ENCODE results near the gene PCYT1A. TPM values are rescaled to one million over a fixed set of nuclear protein-coding genes. Genes with fewer than 3 reads are reported as not detected.
"Not testable (repeated sequence)": the region's sequence is repeated elsewhere in the genome, so short reads cannot be mapped to it uniquely, and the experiment has no call there.

The PCYT1A gene
- total and polyA plus RNA-seq, 2 of the 13 experiments (the other 11 are each of a cell fraction or from before 2014, with no cell fraction given), result 26.4 to 45.3 TPM

GRCh38 chr3:196316799-196317686 lies 29.5 kb upstream of the PCYT1A start:
- DNase-seq (ENCODE audit: low spot score); intact Hi-C loops (cut with micrococcal nuclease; ENCODE audit: unreplicated experiment); H4K20me1 ChIP-seq (ENCODE audit: insufficient read depth, low read length); H3K79me2 ChIP-seq (ENCODE audit: insufficient read depth, low read length); H2AFZ ChIP-seq (ENCODE audit: low read length); in situ Hi-C loops (cut with HindIII; ENCODE audit: extremely low pct_ligation_motif_present, low pct_unique_long_range_greater_than_20kb); CTCF ChIA-PET (ENCODE audit: low intra/inter-chr PET ratio, low total read pairs); H3K27me3 ChIP-seq (ENCODE audit: control insufficient read depth in 1 of 2, insufficient read depth in 2 of 2, low read length in 2 of 2); H3K36me3 ChIP-seq (replicated peaks in 1 of 2; ENCODE audit: control insufficient read depth in 1 of 2, insufficient read depth in 2 of 2, low read length in 2 of 2); H3K9me3 ChIP-seq (ENCODE audit: low read length); ATAC-seq; BruUV-seq (replicated peaks): not testable (repeated sequence)
- POLR2A ChIA-PET, result interaction anchor here (1.0 to 1.5 kb wide), 8 partner anchors 17 to 187 kb away, joined by 3 to 7 read pairs (median 3); partner anchors contain the start of genes PCYT1A and RNF168
- Histone ChIP-seq H3K4me2 (ENCODE audit: low read depth, low read length) (peak overlapping the region; percentile 92), H3K27ac (ENCODE audit: extremely low read length, insufficient read depth, low read length) (peak overlapping the region; percentile 96), H3K4me3 (replicated peaks in 1 of 3; ENCODE audit: insufficient read depth in 1 of 3, low read depth in 2 of 3, low read length in 3 of 3) (peak overlapping the region; percentile 70 to 94 (median 94)), H3K4me1 (ENCODE audit: insufficient read depth, low read length) (peaks cover 41% of the 10 kb centered on the region), H3K9ac (ENCODE audit: insufficient read depth, low read depth, low read length) (peak overlapping the region; percentile 86)
- 85% methylated on average over 4 of the region's 17 CpGs for WGBS (ENCODE audit: low lambda C conversion rate)
- peak; percentile 67 for FAIRE-seq
- TF ChIP-seq TOPORS (CRISPR knock-in tag; IDR thresholded peaks at IDR 0.05) (0 out of 2 replicates have a peak, but pooled peaks have one; percentile 5), ZNF646 (CRISPR knock-in tag; IDR thresholded peaks at IDR 0.05) (peak; percentile 95), SP2 (CRISPR knock-in tag; IDR thresholded peaks at IDR 0.05) (peak; percentile 13; the same call in 1 of the 2 replicates)
